ENCODE data around the gene RGS18. TPM values are rescaled to one million over a fixed set of nuclear protein-coding genes. Genes with fewer than 3 reads are reported as not detected.

The RGS18 gene
- total and polyA plus RNA-seq, 2 of the 8 experiments (the other 6 are each of a cell fraction or from before 2014, with no cell fraction given) = not detected

DNA sequence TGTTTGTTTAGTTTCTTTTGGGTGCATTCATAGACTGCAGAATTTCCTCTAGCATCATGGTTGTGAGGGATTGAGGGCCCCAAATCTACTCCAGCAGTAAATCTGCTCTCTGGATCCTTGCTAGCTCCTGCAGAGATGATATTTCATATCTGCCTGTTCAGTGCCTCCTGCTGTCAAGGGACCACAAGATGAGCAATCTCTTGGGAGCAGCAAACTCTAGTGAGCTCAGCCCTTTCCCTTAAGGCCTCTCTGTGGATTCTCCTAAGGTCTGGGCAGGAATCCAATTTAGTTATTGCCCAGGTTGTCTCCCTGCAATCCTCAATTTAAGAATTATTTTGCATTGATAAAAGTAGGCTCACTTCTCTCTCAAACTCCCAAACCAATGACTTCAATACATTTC, 76.9 kb downstream of the RGS18 start:
- no peak overlapping the region for H3K4ac ChIP-seq (replicated peaks; ENCODE audit: insufficient read length, low read depth, low read length)
- no peak overlapping the region for H2BK12ac ChIP-seq (ENCODE audit: low read depth, low read length)
- H4K20me1 ChIP-seq (replicated peaks in 1 of 2; ENCODE audit: control insufficient read depth in 1 of 2, insufficient read depth in 2 of 2, low read length in 2 of 2) = no peaks in the 10 kb centered on the region
- no peaks in the 10 kb centered on the region for H3K23me2 ChIP-seq (ENCODE audit: low read depth, low read length)
- H3K9me3 ChIP-seq (ENCODE audit: insufficient read depth in 2 of 2, low read depth in 1 of 2, low read length in 1 of 2) = no peaks in the 10 kb centered on the region
- no peak overlapping the region for H3K9ac ChIP-seq (replicated peaks in 1 of 4; ENCODE audit: extremely low read depth in 1 of 4, low read depth in 3 of 4, low read length in 3 of 4)
- H4K5ac ChIP-seq (ENCODE audit: insufficient read length, low read depth, low read length) = no peak overlapping the region
- H3K4me3 ChIP-seq (ENCODE audit: extremely low read depth in 1 of 4, insufficient read depth in 2 of 4, low read depth in 3 of 4, low read length in 4 of 4) = no peak overlapping the region
- no peak overlapping the region for H3K56ac ChIP-seq (replicated peaks; ENCODE audit: insufficient read length, low read depth, low read length)
- no peak for TF ChIP-seq RXRA (IDR thresholded peaks at IDR 0.05; ENCODE audit: insufficient read depth, low read depth, low read length)
- H3K18ac ChIP-seq (ENCODE audit: extremely low read depth, low read length) = no peak overlapping the region
- DNase-seq (ENCODE audit: low read depth in 1 of 2, low spot score in 2 of 2) (no peak), FAIRE-seq (no peak)
- ChIA-PET POLR2A (ENCODE audit: partially characterized antibody) (no interaction called here), CTCF (ENCODE audit: partially characterized antibody) (no interaction called here)
- H2BK15ac ChIP-seq (ENCODE audit: low read length) = no peak overlapping the region
- no peaks in the 10 kb centered on the region for H3K36me3 ChIP-seq (ENCODE audit: control insufficient read depth in 2 of 4, insufficient read depth in 4 of 4, low read length in 3 of 4)
- no peak overlapping the region for H2BK120ac ChIP-seq (replicated peaks; ENCODE audit: low read depth, low read length)
- no peak overlapping the region for H2BK5ac ChIP-seq (ENCODE audit: low read depth, low read length)
- no peak overlapping the region for H4K8ac ChIP-seq (ENCODE audit: extremely low read depth, insufficient read depth, low read length)
- no peaks in the 10 kb centered on the region for H3K79me1 ChIP-seq (ENCODE audit: low read depth, low read length)
- H3K4me2 ChIP-seq (ENCODE audit: insufficient read depth in 1 of 2, low read depth in 2 of 2, low read length in 2 of 2) = no peak overlapping the region
- no peaks in the 10 kb centered on the region for H3K4me1 ChIP-seq (replicated peaks in 1 of 4; ENCODE audit: control insufficient read depth in 3 of 4, insufficient read depth in 4 of 4, low read length in 3 of 4)
- H3K27ac ChIP-seq (ENCODE audit: low read depth, low read length) = no peak overlapping the region
- H2BK20ac ChIP-seq (ENCODE audit: low read length) = no peak overlapping the region
- no peak overlapping the region for H3K14ac ChIP-seq (ENCODE audit: insufficient read length)
- H2AFZ ChIP-seq (ENCODE audit: low read length) = no peak overlapping the region
- H3K23ac ChIP-seq (ENCODE audit: insufficient read length) = no peak overlapping the region
- H2AK5ac ChIP-seq (ENCODE audit: low read depth, low read length) = no peak overlapping the region
- no peak overlapping the region for H4K91ac ChIP-seq (replicated peaks; ENCODE audit: insufficient read length, low read length)
- no peaks in the 10 kb centered on the region for H3K79me2 ChIP-seq (ENCODE audit: control insufficient read depth in 1 of 2, insufficient read depth in 2 of 2, low read length in 2 of 2)
- no peaks in the 10 kb centered on the region for H3K27me3 ChIP-seq (replicated peaks in 1 of 4; ENCODE audit: control insufficient read depth in 3 of 4, extremely low read depth in 1 of 4, insufficient read depth in 3 of 4, low read length in 3 of 4)

Other genes with a start within 250 kb of the RGS18 start
- not detected in 2 replicates for gene RGS21, start 158.5 kb downstream of the RGS18 start, total RNA-seq (2021; fragmentation: NEBNext Ultra II Directional; extraction: Animal tissue kit (Norgen Biotek cat#: 25700))
- gene RGS21, start 158.5 kb downstream of the RGS18 start, polyA plus RNA-seq (2011; rRNA removed) = not detected in 2 replicates